Smooth muscle cell (in vitro differentiated cells): ENCODE data around the gene SBF2. TPM values are rescaled to one million over a fixed set of nuclear protein-coding genes. Genes with fewer than 3 reads are reported as not detected.

Experiments
- polyA plus RNA-seq: library from polyadenylated mRNA; unstranded; fragments of >200 nt; fragmentation: Nextera tagmentation; extraction: Ambion mirVana; gene quantifications from 2 replicates; pipeline ENCODE4 v1.2.1, GENCODE V29; 2016
- small RNA-seq: library from RNA; depleted of rRNA; stranded (forward); fragments of <200 nt; gene quantifications from one replicate; pipeline ENCODE3, GENCODE V24; 2014
- total RNA-seq: library from RNA; depleted of rRNA; stranded (reverse); fragments of >200 nt; gene quantifications from 2 replicates; pipeline ENCODE4 v1.2.3, GENCODE V29; 2014

Gene SBF2
- total and polyA plus RNA-seq, 2 experiments from 2014 or later, result 19.0 to 80.7 TPM

Small RNA genes lying within 50 kb of the gene (small RNA-seq; reads per million reads assigned to genes)
- gene AC080023.2, result 0.55 reads per million, percentile 19 among the genes with 10 or more reads in this experiment
- not detected for gene RNU7-28P

Other genes with a start within 250 kb of the SBF2 start
- 53.0 and 55.8 TPM in 2 replicates for gene ADM, start 10.9 kb upstream of the SBF2 start, total RNA-seq
- 47.6 and 88.3 TPM in 2 replicates for gene ADM, start 10.9 kb upstream of the SBF2 start, polyA plus RNA-seq
- gene AMPD3, start 161.0 kb upstream of the SBF2 start, total RNA-seq, result 3.6 and 3.9 TPM in 2 replicates
- 0.67 and 2.1 TPM in 2 replicates for gene AMPD3, start 161.0 kb upstream of the SBF2 start, polyA plus RNA-seq
- 24.4 and 26.6 TPM in 2 replicates for gene RNF141, start 247.0 kb upstream of the SBF2 start, total RNA-seq
- gene RNF141, start 247.0 kb upstream of the SBF2 start, polyA plus RNA-seq, result 16.2 and 26.1 TPM in 2 replicates